Stimulated activated CD4-positive, alpha-beta T cell treated with anti-CD3 and anti-CD28 coated beads, Interleukin-1b, Interleukin-23, amount 100 ng/mL, for 4 hours (primary cell): ENCODE measurements around the gene PRR19.
A peak's percentile ranks its signal among the peaks of the same experiment; 100 is the strongest.
"Not testable (repeated sequence)": the region's sequence is repeated elsewhere in the genome, so short reads cannot be mapped to it uniquely, and the experiment has no call there.

ENCODE experiments used
- DNase-seq, 2 donors: peaks; one replicate each; pipeline ENCODE4 v3.0.0-alpha.2; 2020; ENCODE audit warnings: low read depth in 2 of 2

Gene PRR19

GRCh38 chr19:42301646-42302203 is at the start of gene PRR19:
TSS of gene PRR19 (plus strand) at chr19:42302132. CDS start at chr19:42309585, 7,453 bp downstream.
- no peak for DNase-seq

DNA sequence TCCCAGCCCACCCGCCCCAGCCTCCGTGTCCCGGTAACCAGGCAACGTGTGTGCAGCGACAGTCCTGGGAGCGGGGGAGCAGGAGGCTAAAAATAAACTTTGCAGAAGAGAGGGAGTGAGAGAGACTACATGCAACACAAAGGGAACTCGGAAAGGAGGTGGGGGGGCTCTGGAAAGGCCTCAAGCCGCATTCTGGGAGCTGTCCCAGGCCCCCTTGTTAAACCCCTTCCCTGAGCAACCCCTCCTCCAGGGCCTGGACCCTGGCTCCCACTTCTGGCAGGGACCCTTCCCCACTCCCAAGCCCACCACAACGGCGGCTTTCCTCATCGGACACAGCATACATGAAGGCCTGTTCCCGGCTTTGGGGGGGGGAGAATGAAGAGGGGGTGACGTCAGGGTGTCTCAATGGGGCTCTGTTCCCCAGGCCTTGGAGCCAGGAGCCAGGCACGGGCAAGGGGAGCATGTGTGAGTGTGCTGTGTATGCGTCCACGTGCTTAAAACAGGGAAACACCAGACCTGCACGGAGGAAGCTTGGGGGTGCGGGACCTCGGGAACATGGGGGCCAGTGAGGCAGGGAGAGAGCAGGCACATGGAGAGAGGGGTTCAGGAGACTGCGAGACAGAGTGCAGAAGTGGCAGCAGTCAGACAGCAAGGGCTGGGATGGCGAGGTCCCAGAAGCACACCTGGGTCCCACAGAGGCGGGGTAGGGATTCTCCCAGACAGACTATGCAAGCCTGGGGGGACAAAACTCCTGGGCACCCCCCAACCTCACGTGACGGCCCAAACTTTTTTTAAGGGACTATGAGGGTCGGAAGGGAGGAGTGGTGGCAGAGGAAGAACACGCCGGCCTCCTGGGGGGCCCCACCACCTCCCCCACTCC is 49.3 kb upstream of the PRR19 start:
- DNase-seq, result no peak

DNA sequence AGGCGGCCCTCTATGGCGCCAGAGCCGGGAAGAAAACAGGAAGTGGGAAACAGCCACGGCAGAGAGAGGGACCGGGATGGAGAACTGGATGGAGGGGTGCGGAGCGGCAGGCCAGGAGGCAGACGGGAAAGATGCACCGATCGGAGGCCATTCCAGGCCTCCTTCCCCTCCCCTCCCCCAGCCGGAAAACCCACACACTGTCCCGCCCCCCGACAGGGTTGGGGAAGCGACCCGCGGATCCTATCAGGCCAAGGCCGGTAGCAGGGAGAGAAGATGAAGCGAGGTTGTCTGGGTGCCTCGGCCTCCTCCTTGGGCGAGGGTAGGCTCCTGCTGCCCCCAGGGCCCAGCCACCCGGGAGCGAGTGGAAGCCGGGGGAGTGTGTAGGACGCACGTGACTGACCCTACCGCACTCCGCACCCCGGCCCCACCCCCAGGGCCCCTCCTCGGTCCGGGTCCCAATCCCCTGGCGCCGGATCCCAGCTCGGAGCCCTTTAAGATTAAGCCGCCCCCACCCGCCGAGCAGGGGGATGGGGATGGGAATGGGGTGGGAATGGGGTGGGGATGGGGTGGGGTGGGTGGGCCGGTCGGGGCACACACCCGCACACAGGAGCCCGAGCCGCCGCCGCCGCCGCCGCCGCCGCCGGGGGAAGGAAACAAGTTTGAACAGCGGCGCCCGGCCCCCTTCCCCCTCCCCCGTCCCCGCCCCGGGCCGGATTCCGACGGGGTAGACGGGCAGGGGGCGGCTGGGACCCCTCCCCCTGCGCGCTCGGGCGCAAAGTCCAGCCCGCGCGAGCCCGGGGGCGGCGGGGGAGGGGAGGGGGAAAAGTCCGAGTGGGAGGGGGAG is 48.5 kb upstream of the PRR19 start:
- peak; percentile 48 to 63 for DNase-seq

DNA sequence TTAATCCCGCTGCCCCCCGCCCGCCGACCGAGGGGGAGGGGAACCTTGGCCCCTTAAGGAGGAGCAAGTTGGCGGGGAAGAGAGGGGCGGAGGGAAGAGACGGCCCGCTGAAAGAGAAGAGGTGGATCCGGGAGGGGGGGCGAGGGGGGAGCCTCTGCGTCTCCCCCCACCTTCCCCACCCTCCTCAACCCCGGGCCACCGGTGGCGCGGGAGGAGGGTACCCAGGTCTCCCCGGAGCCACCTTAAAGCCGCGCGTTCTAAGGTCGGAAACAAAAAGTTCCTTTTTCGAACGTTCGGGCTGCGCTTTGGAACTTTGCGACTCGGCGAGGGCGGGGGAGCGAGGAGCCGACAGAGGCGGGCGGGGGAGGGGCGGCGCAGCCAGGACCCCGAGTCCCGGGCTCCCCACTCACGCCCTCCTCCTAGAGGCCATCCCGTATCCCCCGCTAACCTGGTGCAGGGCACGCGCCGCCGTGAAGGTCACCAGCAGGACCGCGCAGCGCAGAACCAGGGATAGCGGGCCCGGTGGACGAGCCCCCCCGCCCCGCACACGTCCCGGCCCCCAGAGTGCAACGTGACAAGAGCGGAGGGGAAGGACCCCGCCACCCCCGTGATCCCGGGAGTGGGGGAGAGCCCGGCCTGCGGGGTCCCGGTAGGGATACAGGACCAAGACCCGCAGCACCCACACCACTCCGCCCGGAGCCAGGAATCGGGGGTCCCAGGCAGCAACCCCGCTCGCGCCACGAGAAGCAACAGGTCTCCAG is 47.7 kb upstream of the PRR19 start:
- DNase-seq, result peak; percentile 70 to 75

DNA sequence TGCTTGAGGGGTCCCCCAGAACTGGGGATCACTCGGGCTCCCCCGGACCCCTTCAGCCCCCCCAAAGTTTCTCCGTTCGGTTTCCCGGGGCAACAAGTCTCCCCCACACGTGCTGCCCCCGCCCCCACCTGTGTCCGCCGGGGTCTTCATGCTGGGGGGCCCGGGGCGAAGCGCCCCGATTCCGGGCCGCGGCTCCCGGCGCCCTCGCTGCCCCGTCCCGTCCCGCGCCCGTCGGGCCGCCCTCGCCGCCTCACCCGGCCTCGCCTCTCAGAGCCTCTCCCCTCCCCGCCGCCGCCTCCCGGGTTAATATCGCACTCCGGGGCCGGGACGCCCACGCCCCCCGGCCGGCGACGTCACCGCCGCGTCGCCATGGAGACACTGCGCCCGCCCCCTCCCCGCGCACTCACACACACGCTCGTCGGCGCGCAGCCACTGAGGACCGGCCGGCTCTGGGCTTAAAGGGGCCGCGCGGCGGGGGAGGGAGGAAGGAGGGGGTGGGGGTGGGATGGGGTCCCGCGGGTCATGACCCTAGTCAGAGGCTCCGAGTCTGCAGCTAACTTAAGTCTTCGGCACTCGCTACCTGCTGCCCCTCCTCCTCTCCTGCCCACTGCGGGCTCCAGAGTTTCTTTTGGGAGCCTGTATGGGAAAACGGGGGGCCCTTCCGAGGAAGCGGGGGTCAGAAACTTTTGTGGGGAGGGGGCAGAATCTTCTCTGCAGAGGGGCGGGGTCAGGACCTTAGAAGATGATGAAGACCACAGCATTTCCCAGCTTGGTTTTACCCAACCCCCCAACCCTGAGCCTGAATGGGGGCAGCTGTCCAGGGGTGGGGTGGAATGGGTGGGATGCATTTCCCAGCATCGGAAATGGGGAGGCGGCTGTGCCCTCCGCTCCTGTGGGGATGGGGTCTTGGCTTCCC is 46.8 kb upstream of the PRR19 start, which contains the start of gene ERF:
Gene ERF (minus strand): TSS at position 279 of the 916 bp plus-strand sequence. CDS start 129 bp downstream, at position 150.
- peak; percentile 92 to 93 for DNase-seq

DNA sequence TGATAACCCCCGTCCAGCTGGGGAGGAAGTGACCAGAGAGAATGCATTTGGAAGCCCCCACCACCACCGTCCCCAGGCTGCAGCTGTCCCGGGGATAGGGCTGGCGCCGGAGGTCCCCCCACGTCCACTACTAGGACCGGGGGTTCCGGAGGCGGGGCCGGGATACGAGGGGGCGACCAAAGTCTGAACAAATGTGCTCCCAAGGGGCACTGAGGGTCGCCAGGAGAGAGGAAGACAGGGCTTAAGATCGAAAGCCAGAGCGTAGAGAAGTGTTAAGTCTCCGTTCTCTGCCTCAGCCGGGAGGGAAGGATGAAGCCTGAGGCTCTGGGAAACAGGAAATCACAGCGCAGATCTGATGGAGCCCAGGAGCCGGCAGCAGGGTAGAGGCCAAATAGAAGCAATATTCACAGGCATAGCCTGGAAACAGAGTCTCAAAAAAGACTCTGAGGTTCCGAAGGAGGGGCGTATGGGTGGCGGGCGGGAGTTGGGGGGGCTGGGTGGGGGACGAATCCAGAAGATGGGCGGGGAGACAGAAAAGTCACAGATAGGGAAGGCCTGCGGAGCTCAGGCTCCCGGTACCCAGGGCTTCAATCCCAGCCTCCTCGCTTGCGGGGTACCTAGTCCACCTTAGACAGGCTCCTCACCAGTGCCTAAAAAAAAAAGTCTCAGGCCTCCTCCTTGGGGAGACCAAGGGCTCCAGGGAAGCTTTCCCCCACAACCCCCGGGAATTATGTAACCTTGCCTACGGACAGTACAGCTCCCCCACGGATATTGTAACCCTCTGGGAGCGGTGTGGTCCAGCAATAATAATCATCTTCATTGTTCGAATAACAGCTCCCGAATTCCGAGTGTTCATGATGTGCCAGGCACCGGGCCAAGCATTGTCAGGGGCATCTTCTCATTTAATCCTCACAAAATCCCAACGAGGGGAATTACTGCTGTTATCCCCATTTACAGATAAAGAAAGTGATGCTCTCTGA is 45.9 kb upstream of the PRR19 start:
- no peak for DNase-seq

GRCh38 chr19:42257842-42258241 is 44.1 kb upstream of the PRR19 start:
- DNase-seq, result not testable (repeated sequence)

- no peak for DNase-seq
Observed at GRCh38 chr19:42261763-42262162, 40.2 kb upstream of the PRR19 start.

DNA sequence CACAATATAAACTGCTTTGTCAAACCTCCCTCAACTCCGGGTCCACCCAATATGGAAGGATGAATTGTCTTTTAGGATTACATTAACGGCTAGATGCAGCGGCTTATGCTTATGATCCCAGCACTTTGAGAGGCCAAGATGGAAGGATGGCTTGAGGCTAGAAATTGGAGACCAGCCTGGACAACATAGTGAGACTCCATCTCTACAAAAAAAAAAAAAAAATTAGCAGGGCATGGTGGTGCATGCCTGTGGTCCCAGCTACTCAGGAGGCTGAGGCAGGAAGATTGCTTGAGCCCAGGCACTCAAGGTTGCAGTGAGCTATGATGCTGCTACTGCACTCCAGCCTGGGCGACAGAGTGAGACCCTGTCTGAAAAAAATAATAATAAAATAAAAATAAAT is 35.8 kb upstream of the PRR19 start:
- not testable (repeated sequence) for DNase-seq

- not testable (repeated sequence) for DNase-seq
Observed at GRCh38 chr19:42266928-42267603, 34.9 kb upstream of the PRR19 start.

DNA sequence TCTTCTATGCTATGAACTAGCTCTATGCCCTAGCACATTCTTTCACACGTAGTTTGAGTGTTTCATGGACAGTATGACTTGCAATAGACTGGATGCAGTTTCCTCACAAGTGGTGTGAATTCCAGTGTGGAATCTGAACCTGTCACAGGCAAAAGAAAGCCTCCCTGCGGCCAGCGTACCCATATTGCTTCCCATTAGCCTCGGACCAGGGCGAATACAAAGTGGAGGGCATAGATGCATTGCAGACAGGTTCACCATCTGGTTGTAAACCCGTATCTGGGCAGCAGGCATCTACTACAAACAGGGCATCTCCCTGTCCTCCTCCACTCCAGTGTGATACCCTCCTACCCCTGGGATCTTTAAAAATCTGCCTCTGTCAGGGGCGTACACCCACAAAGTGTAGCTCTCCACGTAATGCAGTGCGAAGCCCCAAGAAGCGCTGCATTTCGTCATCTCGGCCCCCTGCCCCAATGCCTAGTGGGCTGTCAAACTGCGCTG is 34.2 kb upstream of the PRR19 start:
- no peak for DNase-seq

- peak; percentile 90 to 96 for DNase-seq
Observed at GRCh38 chr19:42268142-42268703, 33.7 kb upstream of the PRR19 start.

GRCh38 chr19:42268704-42269477 is 33.0 kb upstream of the PRR19 start, which contains the start of gene CIC:
TSS of gene CIC (plus strand) at chr19:42269252. CDS start at chr19:42271784, 2,532 bp downstream.
- DNase-seq, result peak; percentile 97 to 98

GRCh38 chr19:42269478-42270345 is 32.2 kb upstream of the PRR19 start:
- no peak for DNase-seq

DNA sequence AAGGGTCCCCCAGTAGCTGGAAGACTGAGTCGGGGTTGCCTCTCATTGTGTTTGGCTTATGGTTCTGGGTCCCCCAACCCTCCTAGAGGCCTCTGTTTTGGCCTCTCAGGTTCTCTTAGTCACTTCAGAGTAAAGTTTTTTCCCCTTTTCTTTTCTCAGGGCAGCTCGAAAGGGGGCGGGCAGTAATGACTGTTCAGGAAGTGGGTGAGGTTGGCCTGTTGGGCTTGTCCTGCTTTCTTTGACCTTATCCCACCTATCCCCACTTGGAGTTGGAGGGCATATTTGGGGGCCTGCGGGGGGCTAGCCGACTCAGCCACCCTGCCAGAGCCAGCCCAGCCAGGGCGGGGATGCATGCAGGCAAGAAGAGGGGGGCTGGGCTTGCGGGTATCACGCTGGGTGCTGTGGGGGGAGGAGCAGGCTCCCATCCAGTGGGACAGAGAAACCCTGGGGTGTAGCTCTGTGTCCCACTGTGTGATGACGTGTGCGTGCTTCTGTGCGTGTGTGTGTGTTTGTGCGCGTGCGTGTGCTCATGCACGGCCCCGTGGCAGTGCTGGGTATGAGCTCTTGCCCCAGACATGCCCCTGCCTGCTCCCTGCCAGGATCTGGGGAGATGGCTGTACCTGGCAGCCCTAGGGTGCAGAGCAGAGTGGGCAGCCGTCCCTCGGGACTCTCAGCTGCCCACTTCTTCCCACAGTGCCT is 31.4 kb upstream of the PRR19 start:
- peak in 1 of 2 donors; percentile 46 for DNase-seq
